Epithelial cell of esophagus (primary cell): Measurements from ENCODE around the gene CASP3.

ENCODE experiments used
- DNase-seq: peaks from one replicate; pipeline ENCODE4 v3.0.0; 2010; ENCODE audit warnings: low read depth
- H3K4me3 ChIP-seq: 2 replicates; pipeline ENCODE4 v1.5.1; 2011; ENCODE audit warnings: mild to moderate bottlenecking, low read length, control low read depth
- TF ChIP-seq, protein P1 (sequence below): IDR thresholded peaks from 2 replicates; pipeline ENCODE4 v1.5.1; 2011; ENCODE audit warnings: low read depth, mild to moderate bottlenecking, low read length, control low read depth, inconsistent platforms; ENCODE audit not compliant: insufficient read depth; ENCODE audit errors: missing control alignments

The CASP3 gene

DNA sequence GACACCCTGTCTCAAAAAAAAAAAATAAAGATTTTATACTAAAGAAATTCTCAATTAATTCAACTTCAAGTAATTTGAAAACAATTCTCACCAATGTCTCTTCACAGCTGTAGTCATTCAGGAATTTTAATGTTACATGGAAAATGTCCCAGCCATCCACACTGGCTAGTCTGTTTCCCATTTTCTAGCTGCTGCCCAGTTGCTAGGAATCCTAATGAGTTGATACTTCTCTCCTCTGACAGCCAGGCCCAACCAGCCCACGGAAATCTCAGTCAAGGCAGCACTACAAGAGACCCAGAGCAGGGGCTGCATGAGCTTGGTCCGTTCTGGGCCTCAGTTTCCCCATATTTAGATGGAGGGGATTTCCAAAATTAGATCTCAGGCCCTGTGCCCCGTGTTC is 59.1 kb downstream of the CASP3 start:
- DNase-seq: no peak

DNA sequence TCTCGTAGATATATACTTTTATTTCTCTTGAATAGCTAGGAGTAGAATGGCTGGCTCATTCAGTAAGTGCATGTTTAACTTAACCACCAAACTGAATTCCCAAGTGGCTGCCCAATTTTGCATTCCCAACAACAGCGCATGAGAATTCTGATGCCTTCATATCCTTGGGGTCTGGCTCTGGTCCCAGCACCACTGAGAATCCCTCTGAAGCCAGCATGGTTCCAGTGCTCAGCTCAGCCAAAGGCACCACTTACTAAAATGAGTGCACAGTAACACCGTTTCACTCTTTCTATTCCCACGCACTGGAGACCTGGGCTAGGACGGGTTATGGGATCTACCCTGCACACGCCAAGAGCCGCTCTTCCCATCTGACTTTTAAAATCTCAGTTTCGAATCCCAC is 60.4 kb downstream of the CASP3 start:
- TF ChIP-seq, protein P1, sequence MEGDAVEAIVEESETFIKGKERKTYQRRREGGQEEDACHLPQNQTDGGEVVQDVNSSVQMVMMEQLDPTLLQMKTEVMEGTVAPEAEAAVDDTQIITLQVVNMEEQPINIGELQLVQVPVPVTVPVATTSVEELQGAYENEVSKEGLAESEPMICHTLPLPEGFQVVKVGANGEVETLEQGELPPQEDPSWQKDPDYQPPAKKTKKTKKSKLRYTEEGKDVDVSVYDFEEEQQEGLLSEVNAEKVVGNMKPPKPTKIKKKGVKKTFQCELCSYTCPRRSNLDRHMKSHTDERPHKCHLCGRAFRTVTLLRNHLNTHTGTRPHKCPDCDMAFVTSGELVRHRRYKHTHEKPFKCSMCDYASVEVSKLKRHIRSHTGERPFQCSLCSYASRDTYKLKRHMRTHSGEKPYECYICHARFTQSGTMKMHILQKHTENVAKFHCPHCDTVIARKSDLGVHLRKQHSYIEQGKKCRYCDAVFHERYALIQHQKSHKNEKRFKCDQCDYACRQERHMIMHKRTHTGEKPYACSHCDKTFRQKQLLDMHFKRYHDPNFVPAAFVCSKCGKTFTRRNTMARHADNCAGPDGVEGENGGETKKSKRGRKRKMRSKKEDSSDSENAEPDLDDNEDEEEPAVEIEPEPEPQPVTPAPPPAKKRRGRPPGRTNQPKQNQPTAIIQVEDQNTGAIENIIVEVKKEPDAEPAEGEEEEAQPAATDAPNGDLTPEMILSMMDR: no peak
- no peak for DNase-seq
- no peak overlapping the region for H3K4me3 ChIP-seq

More for the DNA sequence above, 59.1 kb downstream of the CASP3 start:
- TF ChIP-seq, protein P1: no peak
- H3K4me3 ChIP-seq: no peak overlapping the region

DNA sequence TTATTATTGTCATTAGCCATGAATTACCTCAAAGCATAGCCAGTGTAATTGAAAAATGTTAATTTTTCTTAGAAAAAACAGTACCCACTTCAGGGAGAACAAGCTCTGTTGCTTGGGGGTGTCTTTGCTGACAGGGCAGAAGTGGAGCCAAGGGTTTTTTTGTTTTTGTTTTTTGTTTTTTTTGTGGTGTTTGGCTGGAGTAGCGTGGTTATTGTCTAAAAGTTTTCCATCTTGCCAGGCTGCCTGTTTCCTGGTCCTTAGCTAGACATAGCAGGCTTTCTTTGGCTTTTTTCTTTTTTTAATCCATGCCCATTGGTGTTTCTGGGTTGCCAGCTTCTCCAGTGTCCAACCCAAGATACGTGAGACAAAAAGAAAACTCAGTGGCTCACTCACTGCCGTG is 61.5 kb downstream of the CASP3 start:
- TF ChIP-seq, protein P1: no peak
- H3K4me3 ChIP-seq: no peak overlapping the region
- no peak for DNase-seq

DNA sequence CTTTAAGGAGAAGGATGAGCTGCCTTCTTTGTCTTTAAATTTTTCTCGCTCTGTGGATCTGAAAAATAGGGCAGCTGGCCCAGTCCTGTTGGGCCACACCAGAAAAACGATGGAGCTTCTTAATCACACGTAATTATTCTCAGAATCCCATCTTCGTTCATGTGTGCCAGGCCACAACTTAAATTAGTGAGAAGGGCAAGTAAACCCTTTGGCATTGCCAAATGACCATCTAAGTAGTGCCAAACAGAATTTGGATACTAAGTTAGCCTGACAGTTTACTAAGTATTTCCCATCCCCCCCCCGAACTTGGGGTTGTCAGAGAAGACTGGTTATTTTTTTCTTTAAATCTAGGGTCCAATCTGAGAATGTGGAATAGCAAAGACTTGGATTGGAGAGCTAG is 62.0 kb downstream of the CASP3 start:
- no peak overlapping the region for H3K4me3 ChIP-seq
- TF ChIP-seq, protein P1: no peak
- DNase-seq: no peak

DNA sequence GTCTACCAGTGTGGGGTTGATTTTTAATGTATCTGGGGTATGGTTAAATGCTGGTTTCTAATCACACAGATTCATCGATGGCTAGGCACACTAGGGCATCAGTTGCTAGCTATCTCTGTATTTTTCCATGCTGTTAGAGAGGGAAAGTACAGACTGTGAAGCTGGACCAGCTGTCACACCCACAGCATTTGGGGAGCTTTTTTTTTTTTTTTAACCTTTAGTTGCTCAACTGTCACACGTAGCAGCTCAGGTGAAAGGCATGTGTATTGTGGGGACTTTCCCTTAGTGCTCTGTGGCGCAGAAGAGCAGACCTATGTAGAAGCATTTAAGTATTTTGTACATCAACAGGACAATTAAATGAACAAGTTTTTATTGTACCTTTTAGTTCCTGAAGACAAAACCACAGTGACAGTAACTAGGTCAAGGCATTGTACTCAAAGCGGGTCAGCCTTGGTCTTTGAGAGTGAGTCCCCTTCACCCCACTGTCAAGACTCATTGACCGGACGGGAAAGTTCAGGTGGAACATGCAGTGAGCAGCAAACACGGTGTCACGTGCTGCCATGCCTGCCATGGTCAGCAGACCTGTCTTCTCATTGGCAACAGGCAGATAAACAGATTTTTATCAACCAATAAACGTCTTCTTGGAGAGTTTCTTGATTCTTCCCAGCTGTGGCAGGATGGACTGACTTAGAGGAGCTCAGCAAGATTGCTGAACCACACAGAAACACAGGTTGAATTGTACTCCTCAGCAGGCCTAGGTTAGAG is 65.3 kb downstream of the CASP3 start:
- no peak overlapping the region for H3K4me3 ChIP-seq
- DNase-seq: no peak

More for the DNA sequence above, 65.3 kb downstream of the CASP3 start:
- TF ChIP-seq, protein P1: no peak
